ENCODE data around the gene SBF2. TPM values are rescaled to one million over a fixed set of nuclear protein-coding genes. Genes with fewer than 3 reads are reported as not detected.
A peak's percentile ranks its signal among the peaks of the same experiment; 100 is the strongest.

The SBF2 gene
- total and polyA plus RNA-seq, 2 donors = 8.1 to 10.2 TPM

DNA sequence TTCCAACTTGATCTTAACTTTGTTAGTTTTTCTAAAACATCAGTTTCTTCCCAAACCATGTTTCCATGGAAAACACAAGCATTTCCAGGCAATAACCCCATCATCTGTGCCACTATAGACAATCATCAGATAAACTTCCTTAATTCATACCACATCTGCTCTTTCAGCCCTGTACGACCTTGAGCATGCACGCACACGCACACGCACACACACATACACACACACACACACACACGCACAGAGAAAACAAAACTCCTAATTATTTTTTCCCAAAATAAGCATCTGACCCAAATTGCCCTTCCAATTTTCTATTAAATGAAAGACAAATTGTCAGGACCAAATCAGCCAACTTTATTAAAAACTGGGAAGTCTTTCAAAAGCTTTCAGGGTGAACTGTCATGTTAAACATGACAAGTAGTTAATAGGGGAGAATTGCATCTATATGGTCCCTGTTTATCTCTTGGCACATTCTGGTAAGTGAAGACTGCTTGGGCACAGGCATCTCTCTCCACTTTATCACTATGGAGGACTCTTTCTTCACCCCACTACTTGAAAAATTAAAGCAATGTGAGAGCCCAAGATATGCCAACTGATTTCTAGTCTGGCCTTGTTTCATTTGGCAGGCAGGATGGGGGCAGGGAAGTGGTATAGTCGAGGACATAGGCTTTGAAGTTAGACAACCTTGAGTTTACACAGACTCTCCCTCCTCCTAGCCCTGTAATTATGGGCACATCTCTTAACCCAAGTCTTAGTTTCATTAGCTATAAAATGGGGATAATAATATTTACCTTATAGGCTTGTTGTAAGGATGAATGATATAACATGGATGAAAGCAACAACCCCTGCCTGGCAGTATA lies 25.9 kb upstream of the SBF2 start:
- Histone ChIP-seq H3K4me1 (ENCODE audit: control insufficient read depth in 2 of 2, insufficient read depth in 2 of 2, low read length in 2 of 2) (peaks cover 36 to 43% of the 10 kb centered on the region in 2 donors), H3K27ac (ENCODE audit: low read depth in 1 of 2, low read length in 1 of 2) (peak overlapping the region in 1 of 2 donors; percentile 41), H3K36me3 (ENCODE audit: control insufficient read depth in 2 of 2, insufficient read depth in 2 of 2, low read length in 1 of 2) (no peaks in the 10 kb centered on the region), H3K9me3 (ENCODE audit: control insufficient read depth in 2 of 2, insufficient read depth in 1 of 2, low read length in 1 of 2) (no peaks in the 10 kb centered on the region), H3K4me3 (ENCODE audit: low read length in 2 of 2) (no peak overlapping the region), H3K27me3 (ENCODE audit: control insufficient read depth in 2 of 2, insufficient read depth in 1 of 2, low read length in 1 of 2) (no peaks in the 10 kb centered on the region)
- DNase-seq (ENCODE audit: low read depth in 6 of 9, low spot score in 9 of 9) = peak in 2 of 9 donors; percentile 37 to 64
- 46% methylated on average over 6 of the region's 6 CpGs for WGBS

GRCh38 chr11:10318527-10318802 lies 24.4 kb upstream of the SBF2 start:
- H3K36me3 ChIP-seq (ENCODE audit: control insufficient read depth in 2 of 2, insufficient read depth in 2 of 2, low read length in 1 of 2) = no peaks in the 10 kb centered on the region
- 17% methylated on average over 3 of the region's 3 CpGs for WGBS
- no peak overlapping the region for H3K4me3 ChIP-seq (ENCODE audit: low read length in 2 of 2)
- H3K27ac ChIP-seq (ENCODE audit: low read depth in 1 of 2, low read length in 1 of 2) = peak overlapping the region in 1 of 2 donors; percentile 77
- no peaks in the 10 kb centered on the region for H3K27me3 ChIP-seq (ENCODE audit: control insufficient read depth in 2 of 2, insufficient read depth in 1 of 2, low read length in 1 of 2)
- H3K9me3 ChIP-seq (ENCODE audit: control insufficient read depth in 2 of 2, insufficient read depth in 1 of 2, low read length in 1 of 2) = no peaks in the 10 kb centered on the region
- peak in 4 of 9 donors; percentile 65 to 84 (median 70) for DNase-seq (ENCODE audit: low read depth in 6 of 9, low spot score in 9 of 9)
- peaks cover 36 to 45% of the 10 kb centered on the region in 2 donors for H3K4me1 ChIP-seq (ENCODE audit: control insufficient read depth in 2 of 2, insufficient read depth in 2 of 2, low read length in 2 of 2)

DNA sequence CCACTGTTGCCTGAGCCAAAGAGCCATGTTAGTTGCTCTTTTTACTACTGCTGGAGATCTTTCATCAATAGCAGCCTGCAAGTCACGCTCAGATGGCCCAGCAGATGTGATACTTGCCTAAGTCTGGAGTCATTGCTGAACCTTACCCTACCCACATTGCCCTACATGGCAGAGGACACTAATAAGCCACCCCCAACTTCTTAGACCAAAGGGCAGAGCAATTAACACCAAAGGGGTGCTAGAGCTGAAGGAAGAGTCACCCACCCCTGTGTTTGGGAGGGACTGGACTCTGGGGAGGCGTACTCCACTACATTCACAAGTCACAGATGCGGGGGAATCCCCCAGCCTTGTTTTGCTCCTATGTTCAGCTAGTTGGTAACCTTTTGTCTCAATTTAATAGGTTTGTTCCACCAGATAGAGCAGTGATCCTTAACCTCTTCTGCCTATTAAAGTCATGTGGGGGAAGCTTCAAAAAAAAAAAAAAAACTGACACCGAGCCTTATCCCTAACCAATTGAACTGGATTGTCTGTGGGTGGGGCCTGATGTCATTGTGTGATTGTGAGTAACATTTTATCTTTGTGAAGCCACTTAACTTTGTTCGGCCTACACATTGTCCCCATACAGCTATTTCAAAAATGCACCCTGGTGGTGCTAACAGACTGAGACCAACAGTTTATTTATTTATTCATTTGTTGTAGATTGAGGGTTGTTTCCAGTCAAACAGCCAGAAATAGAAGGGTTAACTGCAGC lies 23.9 kb upstream of the SBF2 start:
- 76% methylated on average over 5 of the region's 5 CpGs for WGBS
- Histone ChIP-seq H3K36me3 (ENCODE audit: control insufficient read depth in 2 of 2, insufficient read depth in 2 of 2, low read length in 1 of 2) (no peaks in the 10 kb centered on the region), H3K27ac (ENCODE audit: low read depth in 1 of 2, low read length in 1 of 2) (peak overlapping the region; percentile 46 to 77), H3K4me3 (ENCODE audit: low read length in 2 of 2) (no peak overlapping the region), H3K4me1 (ENCODE audit: control insufficient read depth in 2 of 2, insufficient read depth in 2 of 2, low read length in 2 of 2) (peaks cover 36 to 45% of the 10 kb centered on the region in 2 donors), H3K9me3 (ENCODE audit: control insufficient read depth in 2 of 2, insufficient read depth in 1 of 2, low read length in 1 of 2) (no peaks in the 10 kb centered on the region), H3K27me3 (ENCODE audit: control insufficient read depth in 2 of 2, insufficient read depth in 1 of 2, low read length in 1 of 2) (no peaks in the 10 kb centered on the region)
- peak in 2 of 9 donors; percentile 5 to 45 for DNase-seq (ENCODE audit: low read depth in 6 of 9, low spot score in 9 of 9)

- Histone ChIP-seq H3K4me1 (ENCODE audit: control insufficient read depth in 2 of 2, insufficient read depth in 2 of 2, low read length in 2 of 2) (peaks cover 34 to 39% of the 10 kb centered on the region in 2 donors), H3K4me3 (ENCODE audit: low read length in 2 of 2) (no peak overlapping the region), H3K9me3 (ENCODE audit: control insufficient read depth in 2 of 2, insufficient read depth in 1 of 2, low read length in 1 of 2) (no peaks in the 10 kb centered on the region), H3K27ac (ENCODE audit: low read depth in 1 of 2, low read length in 1 of 2) (peak overlapping the region in 1 of 2 donors; percentile 77), H3K36me3 (ENCODE audit: control insufficient read depth in 2 of 2, insufficient read depth in 2 of 2, low read length in 1 of 2) (no peaks in the 10 kb centered on the region), H3K27me3 (ENCODE audit: control insufficient read depth in 2 of 2, insufficient read depth in 1 of 2, low read length in 1 of 2) (no peaks in the 10 kb centered on the region)
- DNase-seq (ENCODE audit: low read depth in 6 of 9, low spot score in 9 of 9) = no peak
- WGBS = 83% methylated on average over 4 of the region's 4 CpGs
Measured at GRCh38 chr11:10317151-10317755, 23.2 kb upstream of the SBF2 start.

- Histone ChIP-seq H3K9me3 (ENCODE audit: control insufficient read depth in 2 of 2, insufficient read depth in 1 of 2, low read length in 1 of 2) (no peaks in the 10 kb centered on the region), H3K4me1 (ENCODE audit: control insufficient read depth in 2 of 2, insufficient read depth in 2 of 2, low read length in 2 of 2) (peaks cover 33 to 43% of the 10 kb centered on the region in 2 donors), H3K27ac (ENCODE audit: low read depth in 1 of 2, low read length in 1 of 2) (no peak overlapping the region), H3K4me3 (ENCODE audit: low read length in 2 of 2) (no peak overlapping the region), H3K27me3 (ENCODE audit: control insufficient read depth in 2 of 2, insufficient read depth in 1 of 2, low read length in 1 of 2) (no peaks in the 10 kb centered on the region), H3K36me3 (ENCODE audit: control insufficient read depth in 2 of 2, insufficient read depth in 2 of 2, low read length in 1 of 2) (no peaks in the 10 kb centered on the region)
- WGBS = 98% methylated on average over 6 of the region's 6 CpGs
- no peak for DNase-seq (ENCODE audit: low read depth in 6 of 9, low spot score in 9 of 9)
Measured at GRCh38 chr11:10315083-10315482, 21.1 kb upstream of the SBF2 start.

GRCh38 chr11:10314199-10315072 lies 20.4 kb upstream of the SBF2 start:
- WGBS = 54% methylated on average over 8 of the region's 8 CpGs
- Histone ChIP-seq H3K9me3 (ENCODE audit: control insufficient read depth in 2 of 2, insufficient read depth in 1 of 2, low read length in 1 of 2) (no peaks in the 10 kb centered on the region), H3K4me3 (ENCODE audit: low read length in 2 of 2) (no peak overlapping the region), H3K27ac (ENCODE audit: low read depth in 1 of 2, low read length in 1 of 2) (no peak overlapping the region), H3K36me3 (ENCODE audit: control insufficient read depth in 2 of 2, insufficient read depth in 2 of 2, low read length in 1 of 2) (no peaks in the 10 kb centered on the region), H3K27me3 (ENCODE audit: control insufficient read depth in 2 of 2, insufficient read depth in 1 of 2, low read length in 1 of 2) (no peaks in the 10 kb centered on the region), H3K4me1 (ENCODE audit: control insufficient read depth in 2 of 2, insufficient read depth in 2 of 2, low read length in 2 of 2) (peaks cover 27 to 36% of the 10 kb centered on the region in 2 donors)
- DNase-seq (ENCODE audit: low read depth in 6 of 9, low spot score in 9 of 9) = peak in 3 of 9 donors; percentile 54 to 79 (median 55)

DNA sequence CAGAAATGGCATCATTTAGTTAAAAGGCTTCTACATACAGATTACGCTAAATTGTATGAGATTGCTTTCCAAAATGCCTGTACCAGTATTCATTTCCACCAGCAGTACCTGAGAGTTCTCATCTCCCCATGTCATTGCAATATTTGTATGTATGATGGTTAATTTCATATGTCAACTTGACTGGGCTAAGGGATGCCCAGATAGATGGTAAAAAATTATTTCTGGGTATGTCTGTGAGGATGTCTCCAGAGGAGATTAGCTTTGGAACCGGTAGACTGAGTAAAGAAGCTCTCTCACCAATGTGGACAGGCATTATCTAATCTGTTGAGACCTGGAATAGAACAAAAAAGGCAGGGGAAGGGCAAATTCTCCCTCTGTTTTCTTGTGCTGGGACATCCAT lies 17.8 kb upstream of the SBF2 start:
- Histone ChIP-seq H3K4me3 (ENCODE audit: low read length in 2 of 2) (no peak overlapping the region), H3K27ac (ENCODE audit: low read depth in 1 of 2, low read length in 1 of 2) (no peak overlapping the region), H3K4me1 (ENCODE audit: control insufficient read depth in 2 of 2, insufficient read depth in 2 of 2, low read length in 2 of 2) (peaks cover 10 to 28% of the 10 kb centered on the region in 2 donors), H3K9me3 (ENCODE audit: control insufficient read depth in 2 of 2, insufficient read depth in 1 of 2, low read length in 1 of 2) (peaks cover 0 to 5% of the 10 kb centered on the region in 2 donors), H3K27me3 (ENCODE audit: control insufficient read depth in 2 of 2, insufficient read depth in 1 of 2, low read length in 1 of 2) (peaks cover 8 to 23% of the 10 kb centered on the region in 2 donors), H3K36me3 (ENCODE audit: control insufficient read depth in 2 of 2, insufficient read depth in 2 of 2, low read length in 1 of 2) (no peaks in the 10 kb centered on the region)
- 100% methylated on average over 2 of the region's 2 CpGs for WGBS
- DNase-seq (ENCODE audit: low read depth in 6 of 9, low spot score in 9 of 9) = no peak

DNA sequence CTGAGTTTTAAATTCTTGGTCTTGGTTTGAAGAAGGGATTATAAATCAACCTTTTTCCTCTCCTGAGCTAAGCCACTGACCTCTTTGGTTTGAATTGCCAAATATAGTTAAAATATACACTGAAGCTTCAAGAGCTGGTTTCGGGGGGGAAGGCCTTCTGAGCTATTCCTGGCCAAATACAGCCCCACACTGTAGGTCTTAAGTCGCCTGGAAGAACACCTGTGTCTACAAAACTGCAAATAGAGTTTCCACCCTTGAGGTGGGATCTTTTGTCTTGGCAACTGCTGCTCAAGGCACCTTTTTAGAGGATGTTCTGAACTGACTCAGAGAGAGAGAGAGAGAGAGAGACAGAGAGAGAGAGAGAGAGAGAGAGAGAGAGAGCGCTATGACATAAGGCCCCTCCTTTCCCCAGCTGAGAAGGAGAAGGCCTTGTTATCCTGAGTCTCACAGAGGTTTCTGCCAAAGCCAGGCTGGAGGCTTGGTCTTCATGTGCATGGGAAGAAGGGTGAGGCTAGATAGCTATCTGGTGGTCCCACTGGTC lies 16.4 kb upstream of the SBF2 start:
- Histone ChIP-seq H3K9me3 (ENCODE audit: control insufficient read depth in 2 of 2, insufficient read depth in 1 of 2, low read length in 1 of 2) (peaks cover 0 to 7% of the 10 kb centered on the region in 2 donors), H3K4me3 (ENCODE audit: low read length in 2 of 2) (no peak overlapping the region), H3K27me3 (ENCODE audit: control insufficient read depth in 2 of 2, insufficient read depth in 1 of 2, low read length in 1 of 2) (peaks cover 22 to 37% of the 10 kb centered on the region in 2 donors), H3K4me1 (ENCODE audit: control insufficient read depth in 2 of 2, insufficient read depth in 2 of 2, low read length in 2 of 2) (peaks cover 22 to 40% of the 10 kb centered on the region in 2 donors), H3K27ac (ENCODE audit: low read depth in 1 of 2, low read length in 1 of 2) (no peak overlapping the region), H3K36me3 (ENCODE audit: control insufficient read depth in 2 of 2, insufficient read depth in 2 of 2, low read length in 1 of 2) (no peaks in the 10 kb centered on the region)
- DNase-seq (ENCODE audit: low read depth in 6 of 9, low spot score in 9 of 9) = peak in 1 of 9 donors; percentile 47
- WGBS = 65% methylated on average over 3 of the region's 3 CpGs

Measured in thymus (tissue), 11 donors.